GM10266 (cell line): ENCODE data around the gene CCDC134.

Source experiments
- DNase-seq: peaks from one replicate; pipeline ENCODE4 v3.0.0; 2012; ENCODE audit errors: extremely low spot score
- TF ChIP-seq, protein P1 (sequence below): IDR thresholded peaks from 2 replicates; pipeline ENCODE4 v1.5.1; 2012; ENCODE audit warnings: mild to moderate bottlenecking, low read depth; ENCODE audit not compliant: control insufficient read depth, insufficient read depth; ENCODE audit errors: missing control alignments

Gene CCDC134

DNA sequence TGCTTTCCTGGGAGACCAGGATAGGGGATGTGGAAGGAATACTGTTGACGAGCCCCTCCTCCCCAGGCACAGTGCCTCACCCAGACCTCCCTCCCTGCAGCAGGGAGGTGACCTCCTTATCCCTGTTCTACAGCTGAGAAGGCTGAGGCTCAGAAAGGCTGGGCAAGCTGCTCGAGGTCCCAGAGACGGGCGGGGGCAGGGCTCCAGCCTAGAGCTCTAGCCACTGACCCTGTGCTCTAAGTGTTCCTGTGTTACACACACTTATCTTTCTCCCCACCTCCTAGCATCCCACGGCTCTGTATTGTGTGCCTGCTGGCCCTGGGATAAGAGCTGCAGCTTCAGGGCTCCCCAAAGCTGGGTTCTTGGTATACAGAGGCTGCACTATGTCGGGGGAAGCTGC is 7.9 kb downstream of the CCDC134 start:
- TF ChIP-seq, protein P1, sequence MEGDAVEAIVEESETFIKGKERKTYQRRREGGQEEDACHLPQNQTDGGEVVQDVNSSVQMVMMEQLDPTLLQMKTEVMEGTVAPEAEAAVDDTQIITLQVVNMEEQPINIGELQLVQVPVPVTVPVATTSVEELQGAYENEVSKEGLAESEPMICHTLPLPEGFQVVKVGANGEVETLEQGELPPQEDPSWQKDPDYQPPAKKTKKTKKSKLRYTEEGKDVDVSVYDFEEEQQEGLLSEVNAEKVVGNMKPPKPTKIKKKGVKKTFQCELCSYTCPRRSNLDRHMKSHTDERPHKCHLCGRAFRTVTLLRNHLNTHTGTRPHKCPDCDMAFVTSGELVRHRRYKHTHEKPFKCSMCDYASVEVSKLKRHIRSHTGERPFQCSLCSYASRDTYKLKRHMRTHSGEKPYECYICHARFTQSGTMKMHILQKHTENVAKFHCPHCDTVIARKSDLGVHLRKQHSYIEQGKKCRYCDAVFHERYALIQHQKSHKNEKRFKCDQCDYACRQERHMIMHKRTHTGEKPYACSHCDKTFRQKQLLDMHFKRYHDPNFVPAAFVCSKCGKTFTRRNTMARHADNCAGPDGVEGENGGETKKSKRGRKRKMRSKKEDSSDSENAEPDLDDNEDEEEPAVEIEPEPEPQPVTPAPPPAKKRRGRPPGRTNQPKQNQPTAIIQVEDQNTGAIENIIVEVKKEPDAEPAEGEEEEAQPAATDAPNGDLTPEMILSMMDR = no peak
- no peak for DNase-seq

DNA sequence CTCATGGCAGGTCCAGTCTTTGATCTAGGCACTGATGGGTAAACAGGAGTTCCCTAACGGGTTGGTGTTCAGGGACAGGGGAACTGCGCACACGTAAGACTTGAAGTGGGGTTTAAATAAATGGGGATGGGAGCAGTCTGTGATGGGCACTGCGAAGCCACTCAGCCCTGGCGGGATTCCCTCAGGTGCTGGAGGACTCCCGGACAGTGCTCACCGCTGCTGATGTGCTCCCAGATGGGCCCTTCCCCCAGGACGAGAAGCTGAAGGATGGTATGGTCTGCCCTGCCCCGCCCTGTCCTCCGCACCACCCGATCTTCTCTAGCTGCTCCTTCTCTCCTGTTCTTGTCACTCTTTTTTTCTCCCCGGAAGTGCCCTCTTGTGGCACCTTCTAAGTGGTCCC is 9.5 kb downstream of the CCDC134 start:
- TF ChIP-seq, protein P1 = no peak
- no peak for DNase-seq

DNA sequence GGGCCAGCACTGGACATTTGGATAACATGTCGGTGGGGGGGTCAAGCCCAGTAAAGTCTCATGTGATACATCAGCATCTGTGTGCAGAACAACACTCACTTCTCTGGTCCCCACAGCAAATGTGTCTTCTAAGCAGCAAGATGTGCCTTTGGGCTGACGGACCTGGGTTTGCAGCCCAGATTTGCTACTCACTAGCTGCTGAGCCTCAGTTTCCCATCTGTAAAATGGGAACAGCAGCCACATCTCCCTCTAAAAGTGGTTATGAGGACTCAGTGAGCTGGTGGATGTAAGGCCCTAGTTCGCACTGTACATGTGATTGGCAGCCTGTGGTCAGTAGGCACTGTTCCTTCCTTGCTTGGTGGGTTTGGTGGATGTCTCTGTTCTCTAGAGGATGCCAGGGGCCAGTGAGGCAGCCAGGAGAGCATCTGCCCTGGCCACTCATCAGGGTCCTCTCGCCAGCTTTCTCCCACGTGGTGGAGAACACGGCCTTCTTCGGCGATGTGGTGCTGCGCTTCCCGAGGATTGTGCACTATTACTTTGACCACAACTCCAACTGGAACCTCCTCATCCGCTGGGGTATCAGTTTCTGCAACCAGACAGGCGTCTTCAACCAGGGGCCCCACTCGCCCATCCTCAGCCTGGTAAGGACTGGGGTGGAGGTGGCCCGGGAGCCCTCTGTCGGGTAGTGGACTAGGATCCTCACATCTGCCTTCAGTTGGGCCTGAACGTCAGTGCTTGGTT is 12.5 kb downstream of the CCDC134 start:
- DNase-seq = no peak
- TF ChIP-seq, protein P1 = no peak

DNA sequence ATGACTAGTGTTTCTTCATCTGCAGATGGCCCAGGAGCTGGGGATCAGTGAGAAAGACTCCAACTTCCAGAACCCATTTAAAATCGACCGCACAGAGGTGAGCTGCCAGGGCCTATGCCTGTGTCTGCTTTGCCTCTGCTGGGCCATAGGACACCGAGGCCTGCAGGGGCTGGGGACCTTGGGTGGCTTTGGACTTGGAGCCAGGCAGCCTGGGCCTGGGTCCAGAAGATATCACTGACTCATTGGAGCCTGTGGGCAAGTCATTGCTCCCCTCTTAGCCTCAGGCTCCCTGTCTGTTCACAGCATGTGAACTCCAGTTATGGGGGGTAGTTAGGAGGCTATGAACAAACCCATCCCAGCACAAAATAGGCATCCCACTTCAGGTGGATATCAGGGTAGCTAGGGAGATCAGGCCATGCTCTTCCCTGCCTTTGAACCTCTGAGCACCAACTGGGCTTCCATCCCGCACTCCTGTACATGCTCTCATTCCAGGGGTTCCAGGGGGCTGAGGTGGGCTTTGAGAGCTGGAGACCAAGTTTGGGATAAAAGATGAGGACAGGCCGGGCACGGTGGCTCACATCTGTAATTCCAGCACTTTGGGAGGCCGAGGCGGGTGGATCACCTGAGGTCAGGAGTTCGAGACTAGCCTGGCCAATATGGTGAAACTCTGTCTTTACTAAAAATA is 13.4 kb downstream of the CCDC134 start:
- no peak for DNase-seq
- TF ChIP-seq, protein P1 = no peak

DNA sequence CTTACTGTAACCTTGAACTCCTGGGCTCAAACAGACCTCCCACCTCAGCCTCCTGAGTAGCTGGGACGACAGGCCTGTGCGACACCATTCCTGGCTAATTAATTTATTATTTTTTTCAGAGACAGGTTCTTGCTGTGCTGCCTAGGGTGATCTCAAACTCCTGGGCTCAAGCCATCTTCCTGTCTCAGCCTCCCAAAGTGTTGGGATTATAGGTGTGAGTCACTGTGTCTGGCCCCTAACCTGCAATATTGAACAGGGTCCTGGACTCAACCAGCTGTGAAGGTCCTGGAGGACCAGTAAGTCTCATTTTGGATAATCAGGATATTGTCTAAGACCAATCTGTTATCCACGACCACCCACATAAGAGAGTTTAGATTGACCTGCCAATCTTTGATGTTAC is 15.2 kb downstream of the CCDC134 start:
- TF ChIP-seq, protein P1 = no peak
- no peak for DNase-seq

DNA sequence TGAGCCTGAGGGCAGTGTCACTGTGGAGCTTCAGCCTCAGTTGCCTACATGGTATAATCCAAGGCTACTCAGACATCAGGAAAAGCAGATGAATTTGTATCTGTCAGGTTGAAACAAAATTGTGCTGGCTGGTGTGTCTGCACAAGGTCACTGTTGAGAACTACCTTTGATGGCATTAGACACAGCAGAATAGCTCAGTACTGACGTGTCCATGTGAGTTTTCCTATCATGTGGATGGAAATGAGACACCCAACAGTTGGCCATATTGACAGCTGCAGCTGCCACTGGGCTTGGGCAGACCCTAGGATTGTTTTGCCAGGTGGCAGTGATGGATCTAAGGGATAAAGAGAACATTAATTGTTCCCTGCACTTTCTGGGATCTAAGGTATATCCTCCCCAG is 15.8 kb downstream of the CCDC134 start:
- TF ChIP-seq, protein P1 = no peak
- DNase-seq = no peak

DNA sequence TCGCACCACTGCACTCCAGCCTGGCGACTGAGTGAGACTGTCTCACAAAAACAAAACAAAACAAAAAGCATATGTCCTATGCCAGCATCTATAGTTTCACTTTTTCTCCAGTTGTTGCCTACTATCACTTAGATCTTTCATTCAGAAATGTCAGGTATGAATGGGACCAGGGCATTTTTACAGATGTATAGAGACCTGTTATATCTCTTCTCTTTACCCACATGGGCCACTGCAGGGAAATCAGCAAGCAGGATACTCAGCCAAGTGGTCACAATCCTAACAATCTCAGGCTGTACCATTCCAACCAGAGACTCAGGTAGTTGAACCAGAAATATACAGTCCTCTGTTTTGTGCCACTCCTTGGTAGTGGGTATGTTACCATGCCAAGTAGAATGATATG is 16.4 kb downstream of the CCDC134 start:
- TF ChIP-seq, protein P1 = no peak
- no peak for DNase-seq
